SH-SY5Y (cell line): ENCODE data around the gene ADM.

ENCODE experiments used
- GATA2 ChIP-seq: IDR thresholded peaks from 2 replicates; pipeline ENCODE4 v1.6.1; 2011; ENCODE audit warnings: mild to moderate bottlenecking, low read depth, low read length
- GATA3 ChIP-seq: IDR thresholded peaks from 2 replicates; pipeline ENCODE4 v1.6.1; 2011; ENCODE audit warnings: low read depth, mild to moderate bottlenecking, low read length, moderate library complexity

- TF ChIP-seq GATA2 (no peak), GATA3 (no peak)
These were observed 30.1 kb upstream of the ADM start for GRCh38 chr11:10274726-10275125.
